GM12878 (cell line): Measurements from ENCODE around the gene TRIOBP. TPM values are rescaled to one million over a fixed set of nuclear protein-coding genes. Genes with fewer than 3 reads are reported as not detected.

ENCODE experiments used
- ATAC-seq: fragments of 200-7000 bp; cut with Tn5 transposase; 3 replicates; pipeline ENCODE4 v1.9.1; 2020; ENCODE audit warnings: mild to moderate bottlenecking, moderate library complexity
- BruUV-seq: library from RNA; stranded (reverse); fragments of 400-500 nt; replicated peaks from 2 replicates; lab custom pipeline; 2021; lab: Mats Ljungman, UMichigan
- CTCF ChIA-PET: fragments of 300-600 bp; sonication (Branson Sonifier 250); formaldehyde crosslinking; extraction: SDS; loops from one replicate; lab custom pipeline; 2021; ENCODE audit warnings: inconsistent platforms; lab: Yijun Ruan, JAX
- POLR2A ChIA-PET: fragments of 350-600 bp; formaldehyde crosslinking; extraction: SDS; loops from one replicate; lab custom pipeline; 2021; ENCODE audit warnings: inconsistent platforms; lab: Charles Lee
- RAD21 ChIA-PET: fragments of 300-600 bp; sonication (Branson Sonifier 250); formaldehyde crosslinking; loops from one replicate; lab custom pipeline; 2023; ENCODE audit warnings: antibody characterized with exemption; ENCODE audit not compliant: unreplicated experiment; lab: Charles Lee
- SMC1A ChIA-PET: fragments of 300-600 bp; sonication (Branson Sonifier 250); formaldehyde crosslinking; loops from one replicate; lab custom pipeline; 2023; ENCODE audit not compliant: unreplicated experiment, uncharacterized antibody; lab: Charles Lee
- DNase-seq: peaks from one replicate; pipeline ENCODE4 v3.0.0-alpha.2; 2011; ENCODE audit warnings: low read depth, low spot score
- FAIRE-seq: peaks from 3 replicates; lab custom pipeline; 2011; peaks lifted over from hg19 to GRCh38; lab: Jason Lieb, UNC
- H2AFZ ChIP-seq: 2 replicates; pipeline ENCODE4 v1.6.0; 2011; ENCODE audit warnings: low read depth, low read length, control low read depth; ENCODE audit not compliant: control insufficient read depth
- H3K27ac ChIP-seq: 2 replicates; pipeline ENCODE4 v1.5.1; 2011; ENCODE audit warnings: control low read depth; ENCODE audit not compliant: control insufficient read depth, insufficient read depth
- H3K27me3 ChIP-seq, 2 experiments: replicated peaks in 1 of 2; 2 replicates each; pipeline versions ENCODE4 v1.6.0 to v1.6.1; 2011; ENCODE audit warnings: low read length in 1 of 2; ENCODE audit not compliant: control insufficient read depth in 2 of 2, insufficient read depth in 2 of 2
- H3K36me3 ChIP-seq, 2 experiments: 2 replicates each; pipeline ENCODE4 v1.5.1; 2011; ENCODE audit warnings: low read length in 1 of 2; ENCODE audit not compliant: control insufficient read depth in 2 of 2, insufficient read depth in 2 of 2
- H3K4me1 ChIP-seq: 2 replicates; pipeline ENCODE4 v1.6.1; 2011; ENCODE audit warnings: mild to moderate bottlenecking, low read length, moderate library complexity, mixed read lengths; ENCODE audit not compliant: control insufficient read depth, insufficient read depth
- H3K4me2 ChIP-seq: 2 replicates; pipeline ENCODE4 v1.6.0; 2011; ENCODE audit warnings: control low read depth; ENCODE audit not compliant: control insufficient read depth, insufficient read depth
- H3K4me3 ChIP-seq: fragments of 200-600 bp; sonication (generic); 2 replicates; pipeline ENCODE4 v1.5.1; 2016
- H3K79me2 ChIP-seq: 2 replicates; pipeline ENCODE4 v1.6.0; 2011; ENCODE audit warnings: low read length; ENCODE audit not compliant: control insufficient read depth, insufficient read depth
- H3K9ac ChIP-seq: 2 replicates; pipeline ENCODE4 v1.8.0; 2011; ENCODE audit warnings: low read length, control low read depth, mixed read lengths; ENCODE audit not compliant: control insufficient read depth, insufficient read depth
- H3K9me3 ChIP-seq: replicated peaks from 3 replicates; pipeline ENCODE4 v1.5.1; 2011; ENCODE audit warnings: mild to moderate bottlenecking, low read length; ENCODE audit not compliant: control insufficient read depth, insufficient read depth
- H4K20me1 ChIP-seq: 2 replicates; pipeline ENCODE4 v1.6.0; 2011; ENCODE audit not compliant: control insufficient read depth, insufficient read depth
- CEBPB ChIP-seq, 2 experiments: fragments of 150-350 bp in 1 of 2; IDR thresholded peaks; 2 replicates each; pipeline ENCODE4 v1.6.1; 2012 to 2014; ENCODE audit warnings: low read depth in 2 of 2, low read length in 2 of 2, borderline replicate concordance in 1 of 2, inconsistent platforms in 1 of 2
- NFXL1 ChIP-seq: fragments of 450-650 bp; IDR thresholded peaks from 2 replicates; pipeline ENCODE4 v1.6.1; 2017; ENCODE audit warnings: antibody characterized with exemption, mild to moderate bottlenecking, borderline replicate concordance
- PBX3 ChIP-seq: IDR thresholded peaks from 2 replicates; pipeline ENCODE4 v1.6.1; 2011; ENCODE audit warnings: mild to moderate bottlenecking, low read depth, low read length, moderate library complexity; ENCODE audit not compliant: insufficient replicate concordance
- PRDM15 ChIP-seq: fragments of 450-650 bp; formaldehyde crosslinking; IDR thresholded peaks from 2 replicates; pipeline ENCODE4 v1.4.0; 2020; ENCODE audit warnings: mild to moderate bottlenecking, moderate library complexity
- SUZ12 ChIP-seq: fragments of 200-600 bp; sonication (generic); IDR thresholded peaks from one replicate; pipeline ENCODE4 v1.6.1; 2018; ENCODE audit warnings: antibody characterized with exemption, mild to moderate bottlenecking; ENCODE audit not compliant: unreplicated experiment
- ZBTB40 ChIP-seq: fragments of 450-650 bp; IDR thresholded peaks from 2 replicates; pipeline ENCODE4 v1.6.1; 2016; ENCODE audit warnings: mild to moderate bottlenecking, moderate library complexity, borderline replicate concordance
- ZNF384 ChIP-seq: IDR thresholded peaks from 2 replicates; pipeline ENCODE4 v1.6.1; 2012; ENCODE audit warnings: low read depth, mild to moderate bottlenecking, low read length, improper control_type of control experiment, borderline replicate concordance
- WGBS: methylation state at CpG from one replicate; pipeline ENCODE4 v1.1.6; 2016; ENCODE audit warnings: low lambda C conversion rate; ENCODE audit not compliant: insufficient replicate concordance, insufficient coverage; ENCODE audit errors: missing lambda C conversion rate; 5-methylcytosine and 5-hydroxymethylcytosine counted together
- in situ Hi-C: fragments of 300-500 bp; cut with MboI; formaldehyde crosslinking; loops from 9 replicates; pipeline ENCODE4 v1.14.3; 2018; ENCODE audit warnings: mixed read lengths
- intact Hi-C: fragments of 100-400 bp; cut with micrococcal nuclease; formaldehyde crosslinking; loops from one replicate; pipeline ENCODE4 v1.14.2; 2022; ENCODE audit not compliant: unreplicated experiment
- polyA plus RNA-seq, 11 experiments: library from polyadenylated mRNA; depleted of rRNA in 4 of 11; unstranded in 6 of 11; stranded (reverse) in 5 of 11; fragments of >200 nt; fragmentation: Nextera tagmentation in 4 of 11; fragmentation: Illumina TruSeq in 1 of 11; extraction: Ambion mirVana in 4 of 11; extraction: Trizol in 1 of 11; gene quantifications; 1 replicate in 1 of 11; 2 replicates in 10 of 11; pipeline versions ENCODE4 v1.2.1 to v1.2.3, GENCODE V29; 2011 to 2016; ENCODE audit warnings: inconsistent platforms in 2 of 11, missing spikeins in 2 of 11, low read depth in 1 of 11
- total RNA-seq, 4 experiments: library from RNA; depleted of rRNA in 3 of 4; stranded (reverse); fragments of >200 nt in 3 of 4; fragmentation: Illumina TruSeq in 1 of 4; extraction: Trizol in 1 of 4; gene quantifications; 2 replicates each; pipeline versions ENCODE4 v1.2.1 to v1.2.3, GENCODE V29; 2013 to 2021

Gene TRIOBP
- total and polyA plus RNA-seq, 10 of the 15 experiments (the other 5 are each of a cell fraction or from before 2014, with no cell fraction given): 0.21 to 23.6 (median 11.9) TPM

GRCh38 chr22:37815593-37815992 is 118.7 kb downstream of the TRIOBP start (continued):
- TF ChIP-seq ZBTB40 (no peak), ZNF384 (no peak)
- TF ChIP-seq, all 136 proteins: peak for 0

- H3K79me2 ChIP-seq: no peaks in the 10 kb centered on the region
- ChIA-PET SMC1A (interaction anchor here (0.6 to 5.2 kb wide), 5 partner anchors 46 to 224 kb away, joined by 3 to 53 read pairs (median 4); no protein-coding TSS in a partner anchor), POLR2A (interaction anchor here (0.6 kb wide), 1 partner anchor 9 kb away, joined by 7 read pairs; the partner anchor contains the start of gene GCAT), CTCF (interaction anchor here (0.7 to 8.7 kb wide), 18 partner anchors 8 to 732 kb away, joined by 3 to 121 read pairs (median 4); partner anchors contain the start of genes ANKRD54 and GCAT), RAD21 (interaction anchor here (0.7 to 3.0 kb wide), 7 partner anchors 9 to 184 kb away, joined by 3 to 18 read pairs (median 5); partner anchors contain the start of genes GCAT and PDXP)
- DNase-seq: no peak
- no peak for FAIRE-seq
- H3K4me2 ChIP-seq: no peak overlapping the region
- H3K27ac ChIP-seq: no peak overlapping the region
- BruUV-seq: no TSS peak
- no peaks in the 10 kb centered on the region for H3K36me3 ChIP-seq
- TF ChIP-seq SUZ12: no peak
- TF ChIP-seq PRDM15: no peak
- no peak for TF ChIP-seq CEBPB (IDR thresholded peaks at IDR 0.05; ENCODE audit: borderline replicate concordance in 1 of 2, low read depth in 2 of 2, low read length in 2 of 2)
- no peak for TF ChIP-seq PBX3
- no peak for TF ChIP-seq NFXL1
- peaks cover 0 to 2% of the 10 kb centered on the region in 2 experiments; a peak in 2 of 4 replicates for H3K27me3 ChIP-seq
- intact Hi-C loops: loop anchor here (1.0 to 5.0 kb wide), 3 partner anchors 47 to 149 kb away; no protein-coding TSS in a partner anchor
- no peak for ATAC-seq
- H4K20me1 ChIP-seq: no peaks in the 10 kb centered on the region
- H3K4me3 ChIP-seq: no peak overlapping the region
- H3K4me1 ChIP-seq: peaks cover 10% of the 10 kb centered on the region
- H2AFZ ChIP-seq: no peak overlapping the region
- H3K9me3 ChIP-seq: no peaks in the 10 kb centered on the region
- no peak overlapping the region for H3K9ac ChIP-seq
- in situ Hi-C loops: loop anchor here (5.0 kb wide), 2 partner anchors 46 to 146 kb away; no protein-coding TSS in a partner anchor
- 64% methylated on average over 23 of the region's 23 CpGs for WGBS
These were observed 119.8 kb downstream of the TRIOBP start for GRCh38 chr22:37816543-37817180.
